Stimulated activated CD4-positive, alpha-beta T cell treated with anti-CD3 and anti-CD28 coated beads, Interleukin-1b, Interleukin-23, amount 100 ng/mL, for 24 hours (primary cell): ENCODE data around the gene PTPRN.
A peak's percentile ranks its signal among the peaks of the same experiment; 100 is the strongest.

Source experiments
- DNase-seq, 4 experiments: peaks; one replicate each; pipeline ENCODE4 v3.0.0-alpha.2; 2020; ENCODE audit warnings: low read depth in 4 of 4, low spot score in 1 of 4

The PTPRN gene

GRCh38 chr2:219308142-219309101 lies 779 bp downstream of the PTPRN start:
- peak; percentile 36 to 63 (median 44) for DNase-seq

GRCh38 chr2:219306047-219306446 lies 3.2 kb downstream of the PTPRN start:
- DNase-seq, result no peak

GRCh38 chr2:219304223-219304622 lies 5.0 kb downstream of the PTPRN start:
- no peak for DNase-seq

GRCh38 chr2:219302412-219302968 lies 6.7 kb downstream of the PTPRN start:
- no peak for DNase-seq

GRCh38 chr2:219300022-219300421 lies 9.2 kb downstream of the PTPRN start:
- no peak for DNase-seq

GRCh38 chr2:219299372-219299760 lies 9.8 kb downstream of the PTPRN start:
- DNase-seq, result no peak

- DNase-seq, result peak; percentile 76 to 93 (median 84)
These were observed 10.3 kb downstream of the PTPRN start for GRCh38 chr2:219298759-219299371.

- DNase-seq, result no peak
These were observed 11.3 kb downstream of the PTPRN start for GRCh38 chr2:219297766-219298456.

GRCh38 chr2:219296631-219297391 lies 12.4 kb downstream of the PTPRN start:
- DNase-seq, result no peak

GRCh38 chr2:219296142-219296541 lies 13.1 kb downstream of the PTPRN start:
- DNase-seq, result no peak

GRCh38 chr2:219294356-219295351 lies 14.5 kb downstream of the PTPRN start:
- peak; percentile 70 to 82 (median 80) for DNase-seq

GRCh38 chr2:219293736-219294231 lies 15.4 kb downstream of the PTPRN start:
- no peak for DNase-seq

- DNase-seq, result no peak
These were observed 16.6 kb downstream of the PTPRN start for GRCh38 chr2:219292616-219293015.

- no peak for DNase-seq
These were observed 17.2 kb downstream of the PTPRN start for GRCh38 chr2:219291910-219292490.

GRCh38 chr2:219291394-219291793 lies 17.8 kb downstream of the PTPRN start:
- DNase-seq, result no peak

GRCh38 chr2:219290381-219291171 lies 18.6 kb downstream of the PTPRN start:
- no peak for DNase-seq

GRCh38 chr2:219289537-219290361 lies 19.5 kb downstream of the PTPRN start:
- DNase-seq, result no peak
